Measurements from ENCODE around the gene ARL2. TPM values are rescaled to one million over a fixed set of nuclear protein-coding genes. Genes with fewer than 3 reads are reported as not detected.

ARL2 gene
- 171 to 248 TPM (median 235 TPM) in 3 replicates for total RNA-seq (2021)
- percentile 77 among the genes with signal in this experiment for Bru-seq, nascent RNA
- long read RNA-seq, experiment 1, transcript ARL2-204 (6 exons, 830 nt): minor isoform, 12 of 514 reads
- long read RNA-seq, experiment 1, transcript ARL2-201 (5 exons, 979 nt): major isoform, 466 of 514 reads
- long read RNA-seq, experiment 1, transcript ARL2-206 (4 exons, 795 nt): minor isoform, 24 of 514 reads
- long read RNA-seq, experiment 1, transcript ARL2-202 (3 exons, 1,228 nt): minor isoform, 5 of 514 reads
- long read RNA-seq, experiment 1, partial matches to known transcripts: 4 of 514 reads
- long read RNA-seq, experiment 1, other reads (novel, unspliced or antisense): 1 of 514 reads
- long read RNA-seq, experiment 2, transcript ARL2-201 (5 exons, 979 nt): major isoform, 300 of 394 reads
- long read RNA-seq, experiment 2, transcript ARL2-204 (6 exons, 830 nt): minor isoform, 10 of 394 reads
- long read RNA-seq, experiment 2, transcript ARL2-203 (1 exons, 601 nt): minor isoform, 15 of 394 reads
- long read RNA-seq, experiment 2, transcript ARL2-206 (4 exons, 795 nt): minor isoform, 28 of 394 reads
- long read RNA-seq, experiment 2, partial matches to known transcripts: 34 of 394 reads
- long read RNA-seq, experiment 2, other reads (novel, unspliced or antisense): 7 of 394 reads
- long read RNA-seq, experiment 3, transcript ARL2-201 (5 exons, 979 nt): major isoform, 409 of 433 reads
- long read RNA-seq, experiment 3, transcript ARL2-204 (6 exons, 830 nt): minor isoform, 6 of 433 reads
- long read RNA-seq, experiment 3, transcript ARL2-206 (4 exons, 795 nt): minor isoform, 10 of 433 reads
- long read RNA-seq, experiment 3, transcript ARL2-202 (3 exons, 1,228 nt): minor isoform, 6 of 433 reads
- long read RNA-seq, experiment 3, partial matches to known transcripts: 2 of 433 reads
- long read RNA-seq, experiment 3, other reads (novel, unspliced or antisense): 0 of 433 reads

- ATAC-seq (peak; percentile 82), DNase-seq (ENCODE audit: low spot score) (peak; percentile 95)
- Mint-ChIP-seq H3K27ac (peak within 1 kb of the TSS; percentile 92), H3K4me3 (peak within 1 kb of the TSS; percentile 81), H3K4me1 (peaks cover 18% of the 10 kb centered on the region), H3K27me3 (ENCODE audit: low read depth) (no peaks in the 10 kb centered on the region), H3K9me3 (no peaks in the 10 kb centered on the region), H3K36me3 (peaks cover 27% of the 10 kb centered on the region)
- ChIA-PET POLR2A (interaction anchor here (1.0 to 1.2 kb wide), 3 partner anchors 17 to 165 kb away, joined by 3 read pairs; partner anchors contain the start of genes BATF2, FAU and MRPL49), CTCF (interaction anchor here (0.6 to 5.4 kb wide), 48 partner anchors 10 to 871 kb away, joined by 3 to 37 read pairs (median 5); partner anchors contain the start of genes BATF2, CDC42BPG, FAU and GPHA2)
- TF ChIP-seq NR3C1 (CRISPR knock-in tag; conservative IDR thresholded peaks at IDR 0.05; ENCODE audit: low read depth): no peak
- TF ChIP-seq HMGXB4 (CRISPR knock-in tag; IDR thresholded peaks at IDR 0.05): peak; percentile 96
- peak; percentile 99 for TF ChIP-seq USF2 (CRISPR knock-in tag; IDR thresholded peaks at IDR 0.05)
- no peak for TF ChIP-seq ZNF281 (CRISPR knock-in tag; IDR thresholded peaks at IDR 0.05)
- TF ChIP-seq AFF4 (CRISPR knock-in tag; IDR thresholded peaks at IDR 0.05; ENCODE audit: borderline replicate concordance): no peak
- no peak for TF ChIP-seq MLX (CRISPR knock-in tag; IDR thresholded peaks at IDR 0.05)
- no peak for TF ChIP-seq ZNF423 (CRISPR knock-in tag; IDR thresholded peaks at IDR 0.05)
- no peak for TF ChIP-seq E2F1 (CRISPR knock-in tag; IDR thresholded peaks at IDR 0.05)
- TF ChIP-seq NR1H2 (CRISPR knock-in tag; IDR thresholded peaks at IDR 0.05): no peak
- no peak for TF ChIP-seq SOX15 (CRISPR knock-in tag; IDR thresholded peaks at IDR 0.05)
- TF ChIP-seq PRDM15 (CRISPR knock-in tag; IDR thresholded peaks at IDR 0.05): peak; percentile 35; the same call in 1 of the 2 replicates
- no peak for TF ChIP-seq IRF1 (CRISPR knock-in tag; IDR thresholded peaks at IDR 0.05)
- TF ChIP-seq ZBTB43 (CRISPR knock-in tag; IDR thresholded peaks at IDR 0.05): no peak; the same call in none of the 2 replicates
Measured at GRCh38 chr11:65013888-65014725, at the start of gene ARL2. ARL2 (plus strand) TSS chr11:65014160; CDS start chr11:65014208, 48 bp downstream.

Measured in WTC11 (cell line).